ENCODE results near the gene TOX2. TPM values are rescaled to one million over a fixed set of nuclear protein-coding genes. Genes with fewer than 3 reads are reported as not detected.

The TOX2 gene
- total and polyA plus RNA-seq, 2 donors from 2014 or later = 4.7 to 5.9 TPM

- no peak for FAIRE-seq
- no peak for DNase-seq
- H3K27ac ChIP-seq (ENCODE audit: low read depth in 2 of 2, low read length in 2 of 2) = no peak overlapping the region
- no peaks in the 10 kb centered on the region for H3K27me3 ChIP-seq (ENCODE audit: control insufficient read depth, insufficient read depth, low read length)
- H3K4me1 ChIP-seq (ENCODE audit: control insufficient read depth in 2 of 3, insufficient read depth in 2 of 3, low read depth in 1 of 3, low read length in 3 of 3) = no peaks in the 10 kb centered on the region
- no peak overlapping the region for H3K9ac ChIP-seq (ENCODE audit: low read length in 3 of 3)
- no peaks in the 10 kb centered on the region for H3K9me3 ChIP-seq (ENCODE audit: control insufficient read depth in 2 of 3, insufficient read depth in 1 of 3, low read length in 3 of 3)
- intact Hi-C loops (cut with DNase I) = no loop called here
- no peak overlapping the region for H3K4me3 ChIP-seq (ENCODE audit: low read length in 3 of 3)
- TF ChIP-seq, protein P1, sequence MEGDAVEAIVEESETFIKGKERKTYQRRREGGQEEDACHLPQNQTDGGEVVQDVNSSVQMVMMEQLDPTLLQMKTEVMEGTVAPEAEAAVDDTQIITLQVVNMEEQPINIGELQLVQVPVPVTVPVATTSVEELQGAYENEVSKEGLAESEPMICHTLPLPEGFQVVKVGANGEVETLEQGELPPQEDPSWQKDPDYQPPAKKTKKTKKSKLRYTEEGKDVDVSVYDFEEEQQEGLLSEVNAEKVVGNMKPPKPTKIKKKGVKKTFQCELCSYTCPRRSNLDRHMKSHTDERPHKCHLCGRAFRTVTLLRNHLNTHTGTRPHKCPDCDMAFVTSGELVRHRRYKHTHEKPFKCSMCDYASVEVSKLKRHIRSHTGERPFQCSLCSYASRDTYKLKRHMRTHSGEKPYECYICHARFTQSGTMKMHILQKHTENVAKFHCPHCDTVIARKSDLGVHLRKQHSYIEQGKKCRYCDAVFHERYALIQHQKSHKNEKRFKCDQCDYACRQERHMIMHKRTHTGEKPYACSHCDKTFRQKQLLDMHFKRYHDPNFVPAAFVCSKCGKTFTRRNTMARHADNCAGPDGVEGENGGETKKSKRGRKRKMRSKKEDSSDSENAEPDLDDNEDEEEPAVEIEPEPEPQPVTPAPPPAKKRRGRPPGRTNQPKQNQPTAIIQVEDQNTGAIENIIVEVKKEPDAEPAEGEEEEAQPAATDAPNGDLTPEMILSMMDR (IDR thresholded peaks at IDR 0.05; ENCODE audit: borderline replicate concordance, extremely low read depth, insufficient read depth) = no peak
- no peaks in the 10 kb centered on the region for H3K36me3 ChIP-seq (ENCODE audit: control insufficient read depth in 2 of 3, insufficient read depth in 3 of 3, low read length in 3 of 3)
Measured at GRCh38 chr20:43931976-43932375, 17.3 kb downstream of the TOX2 start.

- Histone ChIP-seq H3K9ac (ENCODE audit: low read length in 3 of 3) (no peak overlapping the region), H3K27me3 (ENCODE audit: control insufficient read depth, insufficient read depth, low read length) (no peaks in the 10 kb centered on the region), H3K4me1 (ENCODE audit: control insufficient read depth in 2 of 3, insufficient read depth in 2 of 3, low read depth in 1 of 3, low read length in 3 of 3) (peaks cover 0 to 14% (median 12%) of the 10 kb centered on the region in 3 donors), H3K9me3 (ENCODE audit: control insufficient read depth in 2 of 3, insufficient read depth in 1 of 3, low read length in 3 of 3) (no peaks in the 10 kb centered on the region), H3K36me3 (ENCODE audit: control insufficient read depth in 2 of 3, insufficient read depth in 3 of 3, low read length in 3 of 3) (no peaks in the 10 kb centered on the region), H3K4me3 (ENCODE audit: low read length in 3 of 3) (no peak overlapping the region), H3K27ac (ENCODE audit: low read depth in 2 of 2, low read length in 2 of 2) (no peak overlapping the region)
- DNase-seq (no peak), FAIRE-seq (no peak)
- TF ChIP-seq, protein P1 (IDR thresholded peaks at IDR 0.05; ENCODE audit: borderline replicate concordance, extremely low read depth, insufficient read depth) = no peak
- intact Hi-C loops (cut with DNase I) = no loop called here
Measured at GRCh38 chr20:43934833-43935232, 20.2 kb downstream of the TOX2 start.

DNA sequence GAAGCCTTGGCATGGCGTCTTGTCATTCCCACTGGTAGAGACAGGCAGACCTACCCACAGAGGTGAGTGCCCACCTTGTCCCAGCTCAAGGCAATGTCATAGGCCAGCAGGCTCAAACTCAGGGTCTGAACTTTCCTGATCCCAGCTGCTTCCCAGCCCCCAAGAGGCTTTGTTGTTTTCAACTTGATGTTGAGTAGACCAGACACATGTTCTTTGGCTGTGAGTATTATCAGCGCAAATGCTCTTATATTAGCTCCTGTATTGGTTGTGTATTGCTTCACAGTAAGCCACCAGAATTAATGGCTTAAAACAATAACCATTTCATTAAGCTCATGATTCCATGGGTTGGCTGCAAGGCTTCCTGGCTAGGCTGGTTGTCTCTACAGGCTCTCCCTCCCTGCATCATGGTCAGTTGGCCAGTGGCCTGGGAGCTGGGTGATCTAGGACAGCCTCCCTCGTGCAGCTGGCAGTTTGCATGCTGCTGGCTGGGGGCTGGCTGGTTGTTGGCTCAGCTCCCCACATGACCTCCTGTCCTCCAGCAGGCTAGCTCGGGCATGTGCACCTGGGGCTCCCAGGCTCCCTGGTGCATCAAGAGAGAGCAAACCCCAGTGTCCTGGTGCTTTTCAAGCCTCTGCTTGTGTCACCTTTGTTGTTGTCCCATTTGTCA is 21.6 kb downstream of the TOX2 start:
- no peak overlapping the region for H3K4me3 ChIP-seq (ENCODE audit: low read length in 3 of 3)
- no peaks in the 10 kb centered on the region for H3K27me3 ChIP-seq (ENCODE audit: control insufficient read depth, insufficient read depth, low read length)
- TF ChIP-seq, protein P1 (IDR thresholded peaks at IDR 0.05; ENCODE audit: borderline replicate concordance, extremely low read depth, insufficient read depth) = no peak
- H3K9me3 ChIP-seq (ENCODE audit: control insufficient read depth in 2 of 3, insufficient read depth in 1 of 3, low read length in 3 of 3) = no peaks in the 10 kb centered on the region
- DNase-seq (no peak), FAIRE-seq (no peak)
- H3K4me1 ChIP-seq (ENCODE audit: control insufficient read depth in 2 of 3, insufficient read depth in 2 of 3, low read depth in 1 of 3, low read length in 3 of 3) = peaks cover 0 to 15% (median 12%) of the 10 kb centered on the region in 3 donors
- intact Hi-C loops (cut with DNase I) = no loop called here
- H3K27ac ChIP-seq (ENCODE audit: low read depth in 2 of 2, low read length in 2 of 2) = no peak overlapping the region
- no peak overlapping the region for H3K9ac ChIP-seq (ENCODE audit: low read length in 3 of 3)
- H3K36me3 ChIP-seq (ENCODE audit: control insufficient read depth in 2 of 3, insufficient read depth in 3 of 3, low read length in 3 of 3) = no peaks in the 10 kb centered on the region

DNA sequence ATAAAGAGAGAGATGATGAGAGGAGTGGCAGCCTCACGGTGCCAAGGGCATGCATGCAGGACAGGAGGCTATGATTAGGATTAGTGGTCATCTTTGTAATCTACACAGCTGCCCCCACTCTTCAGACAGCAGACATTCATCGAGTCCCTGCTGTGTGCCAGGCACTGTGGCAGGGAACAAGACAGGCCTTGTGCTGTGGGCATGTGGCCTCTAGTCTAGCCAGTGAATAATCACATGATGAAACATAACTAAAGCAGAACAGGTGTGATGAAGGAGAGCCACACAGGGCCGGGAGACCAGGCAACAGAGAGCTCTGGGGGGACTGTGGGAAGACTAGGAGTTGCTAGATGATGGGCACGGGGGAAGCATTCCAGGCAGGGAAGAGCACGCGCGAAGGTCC is 22.2 kb downstream of the TOX2 start:
- Histone ChIP-seq H3K9me3 (ENCODE audit: control insufficient read depth in 2 of 3, insufficient read depth in 1 of 3, low read length in 3 of 3) (no peaks in the 10 kb centered on the region), H3K36me3 (ENCODE audit: control insufficient read depth in 2 of 3, insufficient read depth in 3 of 3, low read length in 3 of 3) (no peaks in the 10 kb centered on the region), H3K27ac (ENCODE audit: low read depth in 2 of 2, low read length in 2 of 2) (no peak overlapping the region), H3K27me3 (ENCODE audit: control insufficient read depth, insufficient read depth, low read length) (no peaks in the 10 kb centered on the region), H3K9ac (ENCODE audit: low read length in 3 of 3) (no peak overlapping the region), H3K4me3 (ENCODE audit: low read length in 3 of 3) (no peak overlapping the region), H3K4me1 (ENCODE audit: control insufficient read depth in 2 of 3, insufficient read depth in 2 of 3, low read depth in 1 of 3, low read length in 3 of 3) (peaks cover 0 to 15% (median 12%) of the 10 kb centered on the region in 3 donors)
- FAIRE-seq (no peak), DNase-seq (no peak)
- intact Hi-C loops (cut with DNase I) = no loop called here
- TF ChIP-seq, protein P1 (IDR thresholded peaks at IDR 0.05; ENCODE audit: borderline replicate concordance, extremely low read depth, insufficient read depth) = no peak
